SW 1271 (cell line): ENCODE results near the gene PLCG1.

Experiments used
- DNase-seq, 2 experiments: peaks; one replicate each; lab custom pipeline; 2025; lab: John Stamatoyannopoulos, UW

PLCG1 gene

GRCh38 chr20:41142245-41142644, 4.9 kb downstream of the PLCG1 start:
- DNase-seq: no peak

GRCh38 chr20:41142919-41143318, 5.6 kb downstream of the PLCG1 start:
- no peak for DNase-seq

- no peak for DNase-seq
Measured at GRCh38 chr20:41143354-41143753, 6.0 kb downstream of the PLCG1 start.

- no peak for DNase-seq
Measured at GRCh38 chr20:41145317-41145716, 8.0 kb downstream of the PLCG1 start.

- DNase-seq: no peak
Measured at GRCh38 chr20:41145821-41146620, 8.7 kb downstream of the PLCG1 start.

- DNase-seq: no peak
Measured at GRCh38 chr20:41147767-41148191, 10.4 kb downstream of the PLCG1 start.

- no peak for DNase-seq
Measured at GRCh38 chr20:41148942-41149341, 11.6 kb downstream of the PLCG1 start.

GRCh38 chr20:41150664-41151063, 13.3 kb downstream of the PLCG1 start:
- no peak for DNase-seq

GRCh38 chr20:41151134-41151869, 14.0 kb downstream of the PLCG1 start:
- no peak for DNase-seq

- DNase-seq: no peak
Measured at GRCh38 chr20:41152108-41152757, 14.9 kb downstream of the PLCG1 start.

- no peak for DNase-seq
Measured at GRCh38 chr20:41154436-41155176, 17.3 kb downstream of the PLCG1 start.

- DNase-seq: no peak
Measured at GRCh38 chr20:41155261-41155660, 17.9 kb downstream of the PLCG1 start.

- no peak for DNase-seq
Measured at GRCh38 chr20:41158082-41158625, 20.8 kb downstream of the PLCG1 start.

- no peak for DNase-seq
Measured at GRCh38 chr20:41159547-41159946, 22.2 kb downstream of the PLCG1 start.

GRCh38 chr20:41160686-41161085, 23.3 kb downstream of the PLCG1 start:
- no peak for DNase-seq

- no peak for DNase-seq
Measured at GRCh38 chr20:41161886-41162285, 24.5 kb downstream of the PLCG1 start.

GRCh38 chr20:41162396-41162795, 25.1 kb downstream of the PLCG1 start:
- DNase-seq: no peak

- no peak for DNase-seq
Measured at GRCh38 chr20:41163821-41164220, 26.5 kb downstream of the PLCG1 start.

GRCh38 chr20:41165001-41165882, 27.9 kb downstream of the PLCG1 start:
- DNase-seq: no peak

- no peak for DNase-seq
Measured at GRCh38 chr20:41166201-41167117, 29.1 kb downstream of the PLCG1 start.
